ENCODE results near the gene GRK6.

DNA sequence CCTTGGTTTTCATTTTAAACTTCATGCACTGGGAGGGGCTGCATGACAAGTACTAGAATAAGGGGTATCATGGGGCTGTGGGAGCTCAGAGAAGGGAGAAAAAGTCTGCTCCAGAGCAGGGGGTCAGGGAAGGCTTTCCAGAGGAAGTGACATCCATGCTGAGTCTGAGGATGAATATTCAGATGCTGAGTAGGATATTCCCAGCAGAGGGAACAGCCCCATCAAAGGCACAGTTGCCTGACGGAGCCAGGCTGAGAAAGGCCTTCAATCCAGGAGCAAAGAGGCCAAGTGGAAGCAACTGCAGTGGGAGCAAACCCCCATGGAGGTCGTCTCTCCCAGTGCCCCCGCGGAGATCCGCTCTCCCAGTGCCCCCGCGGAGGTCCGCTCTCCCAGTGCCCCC lies 30.4 kb upstream of the GRK6 start:
- TF ChIP-seq EP300 (IDR thresholded peaks at IDR 0.05; ENCODE audit: borderline replicate concordance) (no peak), EGR1 (IDR thresholded peaks at IDR 0.05) (no peak), TAF1 (IDR thresholded peaks at IDR 0.05; ENCODE audit: low read depth) (no peak), CEBPB (IDR thresholded peaks at IDR 0.05) (no peak), YY1 (IDR thresholded peaks at IDR 0.05; ENCODE audit: low read depth) (no peak), ZBTB7A (IDR thresholded peaks at IDR 0.05; ENCODE audit: low read depth) (no peak), NFIC (IDR thresholded peaks at IDR 0.05) (no peak)
- TF ChIP-seq, protein P1, sequence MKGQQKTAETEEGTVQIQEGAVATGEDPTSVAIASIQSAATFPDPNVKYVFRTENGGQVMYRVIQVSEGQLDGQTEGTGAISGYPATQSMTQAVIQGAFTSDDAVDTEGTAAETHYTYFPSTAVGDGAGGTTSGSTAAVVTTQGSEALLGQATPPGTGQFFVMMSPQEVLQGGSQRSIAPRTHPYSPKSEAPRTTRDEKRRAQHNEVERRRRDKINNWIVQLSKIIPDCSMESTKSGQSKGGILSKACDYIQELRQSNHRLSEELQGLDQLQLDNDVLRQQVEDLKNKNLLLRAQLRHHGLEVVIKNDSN (IDR thresholded peaks at IDR 0.05) = no peak
- TF ChIP-seq, protein P2, sequence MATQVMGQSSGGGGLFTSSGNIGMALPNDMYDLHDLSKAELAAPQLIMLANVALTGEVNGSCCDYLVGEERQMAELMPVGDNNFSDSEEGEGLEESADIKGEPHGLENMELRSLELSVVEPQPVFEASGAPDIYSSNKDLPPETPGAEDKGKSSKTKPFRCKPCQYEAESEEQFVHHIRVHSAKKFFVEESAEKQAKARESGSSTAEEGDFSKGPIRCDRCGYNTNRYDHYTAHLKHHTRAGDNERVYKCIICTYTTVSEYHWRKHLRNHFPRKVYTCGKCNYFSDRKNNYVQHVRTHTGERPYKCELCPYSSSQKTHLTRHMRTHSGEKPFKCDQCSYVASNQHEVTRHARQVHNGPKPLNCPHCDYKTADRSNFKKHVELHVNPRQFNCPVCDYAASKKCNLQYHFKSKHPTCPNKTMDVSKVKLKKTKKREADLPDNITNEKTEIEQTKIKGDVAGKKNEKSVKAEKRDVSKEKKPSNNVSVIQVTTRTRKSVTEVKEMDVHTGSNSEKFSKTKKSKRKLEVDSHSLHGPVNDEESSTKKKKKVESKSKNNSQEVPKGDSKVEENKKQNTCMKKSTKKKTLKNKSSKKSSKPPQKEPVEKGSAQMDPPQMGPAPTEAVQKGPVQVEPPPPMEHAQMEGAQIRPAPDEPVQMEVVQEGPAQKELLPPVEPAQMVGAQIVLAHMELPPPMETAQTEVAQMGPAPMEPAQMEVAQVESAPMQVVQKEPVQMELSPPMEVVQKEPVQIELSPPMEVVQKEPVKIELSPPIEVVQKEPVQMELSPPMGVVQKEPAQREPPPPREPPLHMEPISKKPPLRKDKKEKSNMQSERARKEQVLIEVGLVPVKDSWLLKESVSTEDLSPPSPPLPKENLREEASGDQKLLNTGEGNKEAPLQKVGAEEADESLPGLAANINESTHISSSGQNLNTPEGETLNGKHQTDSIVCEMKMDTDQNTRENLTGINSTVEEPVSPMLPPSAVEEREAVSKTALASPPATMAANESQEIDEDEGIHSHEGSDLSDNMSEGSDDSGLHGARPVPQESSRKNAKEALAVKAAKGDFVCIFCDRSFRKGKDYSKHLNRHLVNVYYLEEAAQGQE (IDR thresholded peaks at IDR 0.05; ENCODE audit: low read depth) = no peak
- TF ChIP-seq, protein P3, sequence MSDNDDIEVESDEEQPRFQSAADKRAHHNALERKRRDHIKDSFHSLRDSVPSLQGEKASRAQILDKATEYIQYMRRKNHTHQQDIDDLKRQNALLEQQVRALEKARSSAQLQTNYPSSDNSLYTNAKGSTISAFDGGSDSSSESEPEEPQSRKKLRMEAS (IDR thresholded peaks at IDR 0.05) = no peak

All from Ishikawa (cell line).